DMS53 (cell line): Measurements from ENCODE around the gene CDK3.

Experiments used
- DNase-seq: peaks from one replicate; lab custom pipeline; 2025; lab: John Stamatoyannopoulos, UW

Gene CDK3

DNA sequence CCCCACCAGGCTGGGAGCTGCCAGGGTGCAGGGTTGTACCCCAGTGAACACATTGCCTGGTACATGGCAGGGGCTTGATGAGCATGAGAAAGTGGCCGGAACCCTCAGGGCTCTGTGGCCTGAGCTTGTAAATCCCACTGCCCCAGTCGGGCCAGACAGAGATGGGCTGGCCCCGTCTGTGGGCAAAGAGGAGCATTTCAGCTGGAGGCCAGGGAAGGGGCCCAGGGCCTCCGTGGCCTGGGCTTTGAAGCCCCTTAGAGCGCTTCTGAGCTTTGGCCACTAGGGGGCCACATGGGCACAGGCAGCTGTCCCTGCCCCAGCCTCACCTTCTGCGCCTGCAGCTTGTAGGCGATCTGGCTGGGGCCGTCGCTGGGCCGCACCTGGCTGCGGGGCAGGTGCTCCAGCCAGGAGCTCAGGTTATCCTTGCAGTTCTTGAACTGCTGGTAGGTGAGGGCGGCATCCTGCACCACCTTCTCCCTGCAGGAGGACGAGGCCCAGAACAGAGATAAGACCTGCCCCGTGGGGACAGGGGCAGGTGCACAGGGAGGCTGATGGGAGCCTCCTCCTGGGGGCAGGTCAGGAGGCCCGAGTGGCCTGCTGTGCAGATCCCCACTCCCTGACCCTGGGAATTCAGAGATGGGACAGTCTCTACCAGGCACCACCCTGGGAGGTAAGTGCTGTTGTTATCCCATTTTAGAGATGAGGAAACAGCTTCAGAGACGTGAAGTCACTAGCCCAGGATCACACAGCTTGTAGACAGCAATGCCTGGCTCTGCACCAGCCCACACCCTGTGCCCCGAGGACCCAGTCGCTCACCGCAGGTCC lies 13.7 kb downstream of the CDK3 start:
- peak; percentile 97 for DNase-seq

DNA sequence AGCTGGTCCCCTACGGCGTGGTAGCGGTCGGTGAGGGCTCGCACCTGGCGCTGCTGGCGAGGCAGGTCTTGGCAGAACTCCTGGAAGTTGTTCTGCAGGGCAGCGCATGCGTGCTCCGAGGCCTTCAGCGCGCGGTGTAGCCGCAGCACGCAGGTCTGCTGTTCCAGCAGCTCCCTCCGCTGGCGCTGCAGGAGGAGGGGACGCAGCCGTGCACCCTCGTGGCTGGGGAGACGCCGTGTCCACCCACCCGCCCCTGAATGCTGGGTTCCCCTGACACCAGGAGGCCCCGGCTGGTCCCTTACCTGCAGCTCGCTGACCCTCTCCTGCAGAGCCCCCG lies 14.2 kb downstream of the CDK3 start:
- DNase-seq = peak; percentile 91

DNA sequence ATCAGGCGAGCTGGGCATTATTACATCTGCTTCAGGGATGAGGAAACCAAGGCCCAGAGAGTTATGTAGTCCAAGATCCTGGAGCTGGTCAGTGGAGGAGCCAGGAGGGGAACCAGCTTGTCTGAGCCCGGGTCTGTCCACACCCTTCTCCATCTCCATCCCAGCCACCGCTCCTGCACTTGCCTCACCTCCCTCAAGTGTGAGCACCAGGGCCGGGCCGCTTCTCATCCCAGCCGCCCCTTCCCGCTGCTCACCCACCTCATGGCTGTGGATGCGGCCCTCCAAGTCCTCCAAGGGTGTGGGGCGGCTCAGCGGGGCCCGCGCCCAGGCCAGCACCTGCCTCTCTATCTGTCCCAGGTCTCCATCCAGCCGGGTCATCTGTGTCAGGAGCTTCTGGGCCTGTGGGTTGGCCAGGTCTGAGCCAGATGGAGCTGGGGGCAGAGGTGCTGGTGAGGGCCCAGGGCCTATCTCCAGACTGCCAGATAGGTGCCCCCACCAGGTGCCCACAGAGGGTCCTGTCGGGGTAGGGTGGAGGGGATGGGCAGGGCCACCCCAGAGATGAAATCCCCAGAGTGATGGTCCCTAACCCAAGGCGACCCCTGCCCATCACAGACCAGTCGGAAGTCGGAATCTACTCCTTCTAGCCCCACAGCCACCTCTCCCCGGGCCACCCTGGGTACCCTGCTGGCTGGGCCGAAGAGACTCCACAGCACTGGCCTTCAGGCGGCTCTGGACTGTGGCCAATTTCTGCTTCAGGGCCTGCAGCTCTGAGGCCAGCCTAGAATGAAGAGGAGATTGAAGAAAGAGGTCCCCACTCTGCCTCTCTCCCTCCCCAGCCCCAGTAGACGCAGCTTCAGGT lies 17.1 kb downstream of the CDK3 start:
- no peak for DNase-seq

DNA sequence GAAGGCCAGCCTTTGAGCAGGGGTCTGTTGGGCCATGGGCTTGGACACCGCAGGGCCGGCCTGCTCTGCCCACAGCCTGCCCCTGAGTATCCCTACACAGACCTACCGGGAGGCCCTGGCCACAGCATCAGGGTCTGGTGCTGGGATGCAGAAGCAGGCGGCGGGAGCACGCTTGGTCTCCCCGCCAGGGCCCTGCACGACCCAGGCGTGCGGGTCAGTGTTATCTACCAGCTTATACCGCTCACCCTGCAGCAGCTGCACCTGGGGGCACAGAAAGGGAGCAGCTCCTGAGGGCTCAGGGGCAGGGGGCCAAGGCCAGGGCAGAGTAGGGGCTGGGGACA lies 17.7 kb downstream of the CDK3 start:
- no peak for DNase-seq

DNA sequence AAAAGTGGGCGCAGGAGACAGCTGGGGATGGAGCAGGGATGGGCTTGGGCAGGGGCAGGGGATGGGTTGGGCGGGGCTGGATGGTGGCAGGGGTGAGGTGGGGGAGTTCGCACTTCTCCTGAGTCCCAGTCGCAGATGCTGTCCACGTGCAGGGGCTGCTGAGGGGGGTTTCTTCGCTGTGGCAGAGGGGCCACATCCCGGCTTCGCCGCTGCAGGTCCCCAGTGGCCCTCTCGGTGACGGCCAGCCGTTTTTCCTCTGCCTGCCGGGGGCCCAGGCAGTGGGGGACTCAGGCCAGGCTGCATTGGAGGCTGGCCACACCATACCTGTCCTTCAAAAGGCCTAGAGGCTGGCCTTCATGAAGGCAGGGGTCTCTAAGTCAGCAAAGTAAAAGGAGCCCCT lies 18.1 kb downstream of the CDK3 start:
- DNase-seq = no peak

DNA sequence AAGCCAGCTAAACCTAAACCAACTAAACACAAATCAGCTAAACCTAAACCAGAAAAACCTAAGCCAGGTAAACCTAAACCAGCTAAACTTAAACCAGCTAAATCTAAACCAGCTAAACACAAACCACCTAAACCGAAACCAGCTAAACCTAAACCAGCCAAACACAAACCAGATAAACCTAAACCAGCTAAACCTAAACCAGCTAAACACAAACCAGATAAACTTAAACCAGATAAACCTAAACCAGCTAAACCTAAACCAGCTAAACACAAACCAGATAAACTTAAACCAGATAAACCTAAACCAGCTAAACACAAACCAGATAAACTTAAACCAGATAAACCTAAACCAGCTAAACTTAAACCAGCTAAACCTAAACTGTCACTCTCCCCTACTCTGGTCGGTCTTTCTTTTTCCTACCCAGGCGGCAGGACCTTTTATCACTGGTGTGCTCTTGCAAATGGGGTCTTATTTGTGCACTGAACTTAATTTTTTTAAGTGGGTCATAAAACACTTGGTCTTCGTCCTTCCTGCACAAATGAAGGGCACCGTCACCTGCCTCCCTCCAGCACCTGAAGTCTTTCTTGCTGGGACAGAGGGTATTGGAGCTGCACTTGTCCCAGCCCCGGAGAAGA lies 19.3 kb downstream of the CDK3 start:
- DNase-seq = no peak

DNA sequence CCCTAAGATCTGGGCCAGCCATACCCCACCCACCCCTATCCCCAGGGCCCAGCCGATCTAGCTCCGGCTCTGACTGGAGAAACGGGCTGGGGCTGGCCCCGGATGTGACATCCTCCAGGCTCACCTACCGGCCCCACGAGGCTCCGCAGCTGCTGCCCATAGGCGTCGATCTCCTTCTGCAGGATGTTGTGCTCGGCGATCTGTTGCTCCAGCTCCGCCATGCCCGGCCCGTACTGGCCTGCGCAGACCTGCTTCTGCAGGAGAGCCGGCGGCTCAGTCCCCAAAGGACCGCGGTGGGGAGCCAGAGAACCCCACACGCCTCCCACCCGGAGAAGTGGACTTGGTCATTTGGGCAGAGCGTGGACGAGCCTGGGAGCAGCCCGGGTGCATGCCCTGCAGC lies 21.6 kb downstream of the CDK3 start:
- no peak for DNase-seq

DNA sequence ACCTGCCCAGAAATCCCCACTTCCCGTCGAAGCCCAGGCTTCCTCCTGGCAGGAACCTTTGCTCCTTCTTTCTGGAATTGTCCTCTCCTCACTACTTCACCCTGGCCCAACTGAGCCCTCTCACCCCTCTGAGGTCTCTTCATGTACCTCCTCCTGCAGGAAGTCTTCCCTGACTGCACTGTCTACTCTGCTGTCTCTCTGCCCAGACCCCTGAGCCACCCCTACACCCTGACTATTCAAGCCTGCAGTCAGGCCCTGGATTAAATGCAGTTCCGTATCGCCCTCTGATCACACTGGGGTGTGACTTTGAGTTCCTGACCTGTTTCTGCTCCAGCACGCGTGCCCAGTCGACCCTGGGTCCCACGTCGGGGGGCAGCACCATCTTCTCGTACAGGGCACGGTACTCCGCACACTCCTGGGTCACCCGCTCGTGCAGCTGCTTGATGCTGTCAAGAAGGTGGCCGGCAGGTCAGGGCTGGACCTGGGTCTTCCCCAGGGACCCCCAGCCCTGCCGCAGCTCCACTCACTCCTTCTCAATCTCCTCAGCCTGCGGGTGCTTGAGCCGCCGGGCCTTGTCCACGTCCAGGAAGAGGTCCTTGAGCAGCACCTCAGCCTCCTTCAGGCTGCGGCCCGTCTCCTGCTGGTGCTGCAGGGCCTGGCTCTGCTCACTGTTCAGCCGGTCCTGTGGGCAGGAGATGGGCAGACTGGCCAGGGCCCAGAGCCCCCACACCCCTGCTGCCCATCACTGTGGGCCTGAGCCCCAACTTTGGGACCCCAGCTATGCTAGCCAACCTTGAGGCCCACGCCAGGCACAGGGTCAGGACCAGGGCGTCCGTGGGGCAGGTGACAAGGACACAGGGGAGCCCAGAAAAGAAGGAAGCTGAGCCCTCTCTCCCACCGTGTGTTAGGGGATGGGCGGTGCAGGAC lies 22.6 kb downstream of the CDK3 start:
- DNase-seq = no peak

DNA sequence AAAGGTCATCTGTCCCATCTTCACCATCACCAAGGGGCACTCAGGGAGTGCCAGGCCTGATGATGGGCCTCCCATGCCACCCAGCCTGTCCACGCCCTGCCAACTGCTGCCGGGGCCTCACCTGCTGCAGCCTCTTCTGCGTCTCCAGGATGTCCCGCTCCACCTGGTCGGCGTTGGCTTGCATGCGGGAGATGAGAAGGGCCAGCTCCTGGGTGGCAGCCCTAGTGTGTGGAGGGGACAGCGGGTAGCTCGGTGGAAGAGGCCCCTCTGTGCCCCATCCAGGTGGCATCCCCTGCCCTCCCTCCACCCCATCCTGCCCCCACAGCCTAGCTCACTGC lies 23.2 kb downstream of the CDK3 start:
- no peak for DNase-seq

DNA sequence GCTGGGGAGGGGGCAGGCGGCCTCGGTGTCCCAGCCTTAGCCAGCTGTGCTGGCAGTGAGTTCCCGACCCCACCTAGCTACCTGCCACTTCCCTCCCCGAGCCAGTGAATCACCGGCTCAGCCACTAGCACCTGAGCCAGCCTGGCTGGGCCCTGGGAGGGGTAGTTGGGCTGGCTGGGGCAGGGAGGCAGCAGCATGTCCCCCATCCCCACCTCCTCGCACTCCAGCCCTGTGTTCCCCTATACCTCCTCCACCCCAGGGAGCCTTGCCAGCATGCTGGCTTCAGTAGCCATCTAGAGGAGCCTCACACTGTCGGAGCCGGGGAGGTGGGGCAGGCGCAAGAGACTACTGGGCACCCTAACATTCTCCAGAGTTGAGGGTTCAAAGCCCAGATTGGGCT lies 23.7 kb downstream of the CDK3 start:
- DNase-seq = no peak

DNA sequence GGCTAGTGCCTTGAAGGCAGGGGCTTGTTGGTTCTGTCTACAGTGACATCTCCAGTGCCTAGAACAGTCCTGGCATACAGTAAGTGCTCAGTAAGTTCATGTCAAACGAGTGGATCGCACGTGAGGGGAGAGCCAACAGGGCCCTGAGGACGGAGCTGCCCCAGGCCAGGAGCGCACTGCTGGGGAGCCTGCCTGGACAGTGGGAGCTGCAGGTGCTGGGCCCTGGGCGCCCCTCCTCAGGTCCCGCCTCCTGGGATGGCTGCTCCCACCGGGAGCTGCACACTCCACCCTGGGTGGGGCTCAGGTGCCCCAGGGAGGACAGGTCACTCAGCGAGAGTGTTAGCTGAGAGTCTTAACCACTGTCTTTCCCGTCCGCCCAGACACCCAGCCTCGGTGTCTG lies 24.6 kb downstream of the CDK3 start:
- no peak for DNase-seq

DNA sequence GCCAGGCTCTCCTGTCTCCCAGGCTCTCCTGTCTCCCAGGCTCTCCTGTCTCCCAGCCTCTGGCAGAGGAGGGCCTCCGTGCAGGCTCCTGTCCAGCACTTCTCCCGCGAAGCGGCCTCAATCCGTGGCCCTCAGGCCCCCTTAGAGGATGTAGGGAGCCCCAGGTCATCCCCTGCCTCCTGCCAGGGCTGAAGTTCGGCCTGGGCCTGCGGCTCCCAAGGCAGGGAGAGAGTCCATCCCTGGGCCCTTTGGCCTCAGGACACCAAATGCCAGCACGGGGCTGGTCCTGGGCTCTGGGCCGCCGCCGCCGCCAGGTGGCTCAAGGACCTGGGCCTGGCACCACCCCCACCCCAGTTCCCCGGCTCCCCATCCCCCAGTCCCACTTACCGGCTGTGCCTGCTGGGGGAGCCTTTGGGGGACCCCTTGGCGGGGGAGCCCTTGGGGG lies 26.1 kb downstream of the CDK3 start:
- peak; percentile 68 for DNase-seq

DNA sequence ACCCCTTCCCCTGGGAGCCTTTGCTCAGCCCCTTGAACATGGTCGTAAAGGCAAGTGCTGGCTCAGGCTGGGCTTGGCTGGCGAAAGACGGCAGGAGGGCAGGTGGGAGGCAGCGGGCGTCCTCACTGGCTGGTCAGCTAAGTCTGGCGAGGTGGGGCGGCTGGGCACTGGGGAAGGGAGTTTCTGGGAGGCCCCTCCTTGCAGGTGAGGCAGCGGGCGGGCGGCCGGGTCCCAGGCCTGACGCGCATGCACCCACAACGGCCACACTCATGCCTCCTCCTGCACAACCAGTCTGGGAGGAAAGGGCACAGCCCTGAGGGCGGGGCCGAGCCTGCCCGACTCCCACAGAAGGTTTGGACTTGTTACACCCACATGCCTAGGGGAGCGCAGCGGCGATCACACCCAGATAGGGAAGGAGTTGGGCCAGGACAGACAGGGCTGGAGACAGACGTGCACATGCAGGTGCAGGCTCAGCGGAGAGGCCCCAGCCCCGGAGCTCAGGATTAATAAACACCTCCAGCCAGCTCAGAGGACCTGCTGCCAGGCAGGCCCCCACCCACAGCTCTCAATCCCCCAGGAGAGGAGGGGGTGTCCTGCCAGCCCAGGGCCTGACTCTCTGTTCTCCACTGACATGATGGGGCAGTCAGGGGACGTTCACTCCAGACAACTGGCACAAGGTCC lies 26.6 kb downstream of the CDK3 start, which contains the start of gene EVPL:
EVPL (minus strand) TSS at position 148 of the 681 bp plus-strand sequence; CDS start at position 40, 108 bp downstream.
- peak; percentile 91 for DNase-seq

DNA sequence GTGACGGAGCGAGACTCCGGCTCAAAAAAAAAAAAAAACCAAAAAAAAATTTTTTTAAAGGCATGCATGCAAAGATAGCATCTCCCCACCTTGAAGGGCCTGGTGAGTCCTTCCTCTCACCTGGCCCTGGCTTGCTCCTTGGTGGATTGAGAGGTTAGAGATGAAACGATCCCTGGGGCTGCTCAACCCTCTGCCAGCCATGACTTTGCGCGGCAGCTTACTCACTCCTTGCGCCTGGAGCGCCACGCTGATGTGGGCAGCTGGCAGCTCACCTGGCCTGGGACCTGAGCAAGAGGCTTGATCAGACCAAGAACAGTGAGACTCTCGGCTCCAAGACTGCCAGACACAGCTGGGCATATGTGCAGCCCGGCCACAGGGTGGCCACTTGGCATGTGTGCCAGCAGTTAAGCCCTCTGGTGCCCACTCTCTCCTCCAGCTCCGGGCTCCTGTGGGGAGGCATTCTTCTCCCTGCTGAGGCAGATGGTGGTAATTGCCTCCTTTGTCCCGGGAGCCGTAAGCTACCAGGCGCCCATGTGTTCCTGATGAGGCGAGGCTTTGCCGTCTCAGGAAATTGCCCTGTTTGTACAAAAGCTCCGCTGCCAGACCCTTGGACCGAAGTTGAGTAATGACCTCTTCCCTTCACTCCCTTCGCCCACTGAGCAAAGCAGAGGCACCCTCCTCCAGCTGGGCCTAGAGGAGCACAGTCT lies 31.6 kb downstream of the CDK3 start:
- DNase-seq = peak; percentile 39

DNA sequence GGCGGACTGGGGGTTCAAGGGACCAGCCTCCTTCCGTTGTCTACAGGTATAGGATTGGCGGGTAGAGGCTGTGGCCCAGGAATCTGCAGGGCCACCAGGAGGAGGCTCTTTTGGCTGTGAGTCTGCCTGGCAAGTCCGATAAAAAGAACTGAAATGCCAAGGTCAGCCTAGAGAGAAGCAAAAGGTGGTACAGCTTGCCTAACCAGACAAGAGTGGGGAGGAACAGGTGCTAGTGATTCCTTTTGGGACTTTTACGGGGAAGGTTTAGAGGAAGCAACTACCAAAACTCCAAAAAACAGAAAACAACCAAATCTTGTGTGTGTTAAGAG lies 32.1 kb downstream of the CDK3 start:
- DNase-seq = no peak

DNA sequence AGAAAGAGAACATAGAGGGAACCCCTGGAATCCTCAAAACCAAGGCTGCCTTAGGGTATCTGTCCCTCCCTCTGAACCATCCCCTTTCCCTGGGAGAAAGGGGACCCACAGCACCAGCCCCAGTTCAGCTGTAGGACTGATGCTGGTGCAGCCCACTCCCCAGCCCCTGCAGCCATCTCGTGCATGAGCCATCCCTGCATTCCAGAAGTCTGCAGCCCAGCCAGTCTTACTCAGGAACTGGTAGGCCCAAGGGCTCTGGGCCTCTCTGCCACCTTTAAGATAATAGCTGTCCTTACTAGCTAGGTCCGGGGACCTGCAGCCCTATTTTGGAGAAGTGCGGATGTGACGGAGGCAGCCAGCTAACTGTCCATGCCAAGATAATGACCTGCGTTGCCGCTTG lies 32.5 kb downstream of the CDK3 start:
- no peak for DNase-seq

DNA sequence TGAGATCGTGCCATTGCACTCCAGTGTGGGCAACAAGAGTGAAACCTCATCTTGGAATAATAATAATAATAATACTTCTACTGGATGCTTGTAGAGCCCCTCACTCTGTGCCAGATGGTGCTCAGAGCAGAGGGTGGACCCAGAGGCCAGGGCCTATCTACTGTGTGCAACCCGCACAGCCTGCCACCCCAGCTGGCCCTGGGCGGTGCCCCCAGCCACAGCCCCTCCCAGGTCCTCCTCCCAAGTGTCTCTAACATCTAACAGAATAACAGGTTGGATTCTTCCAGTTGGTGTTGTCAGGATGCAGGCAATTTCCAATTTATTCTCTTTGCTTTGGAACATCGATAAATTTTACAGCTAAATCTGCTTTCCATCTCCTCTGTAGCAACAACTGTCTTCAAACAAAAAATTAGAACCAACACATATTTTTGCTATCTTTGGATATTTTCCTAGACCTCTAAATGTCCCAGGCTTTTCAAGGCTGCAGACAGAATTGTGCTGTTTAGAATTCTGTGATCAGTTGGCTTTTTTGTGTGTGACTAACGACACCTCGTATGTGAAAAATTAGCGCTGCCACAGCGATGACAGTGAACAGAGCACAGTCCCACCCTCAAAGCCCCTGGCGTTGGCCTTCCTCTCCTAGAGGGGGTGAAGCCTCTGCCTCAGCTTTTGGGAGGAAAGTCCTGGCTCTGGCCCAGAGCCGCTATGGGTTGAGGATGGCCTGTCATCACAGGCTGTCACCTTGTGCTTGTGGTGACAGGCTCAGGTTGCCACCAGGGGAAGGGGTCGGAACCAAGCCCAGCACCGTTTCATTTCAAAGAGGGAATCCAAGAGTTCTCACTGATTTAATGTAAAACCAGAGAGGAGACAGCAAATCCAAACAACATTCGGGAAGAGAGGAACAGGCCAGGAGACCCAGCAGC lies 34.0 kb downstream of the CDK3 start:
- DNase-seq = no peak

DNA sequence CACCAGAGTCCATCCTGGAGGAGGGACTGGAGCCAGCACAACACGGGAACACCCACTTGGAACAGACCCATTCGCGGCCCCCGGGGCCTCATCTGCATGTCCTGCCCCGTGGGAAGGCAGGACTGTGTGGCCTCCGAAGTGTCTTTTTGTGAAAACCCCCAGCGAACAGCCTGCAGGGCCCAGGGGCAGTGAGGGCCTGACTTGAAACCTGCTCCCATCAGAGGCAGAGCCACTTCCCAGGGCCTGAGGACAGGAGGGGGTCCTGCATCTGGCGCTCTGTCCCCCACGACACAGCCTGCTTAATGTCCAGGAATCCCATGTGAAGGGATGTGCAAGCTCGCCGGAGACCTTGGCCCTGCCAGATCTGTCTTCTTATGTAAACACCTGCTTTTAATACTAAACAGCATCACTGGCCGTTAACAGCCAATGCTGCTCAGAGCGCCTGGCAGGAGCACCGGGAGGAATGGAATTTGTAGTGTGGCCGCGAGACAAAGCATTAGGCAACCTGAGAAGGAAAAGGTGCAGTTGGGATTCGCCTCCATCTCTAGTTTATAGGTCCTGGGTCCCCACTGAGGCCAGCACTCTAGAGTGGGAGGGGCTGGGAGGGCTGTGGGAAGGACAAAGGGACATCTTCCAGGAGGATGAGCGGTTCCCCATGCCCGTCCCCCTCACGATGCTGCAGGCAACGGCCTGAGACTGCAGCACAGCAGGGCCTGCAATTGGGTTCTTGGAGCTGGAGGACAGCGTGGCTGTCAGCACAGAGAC lies 36.0 kb downstream of the CDK3 start:
- peak; percentile 23 for DNase-seq

DNA sequence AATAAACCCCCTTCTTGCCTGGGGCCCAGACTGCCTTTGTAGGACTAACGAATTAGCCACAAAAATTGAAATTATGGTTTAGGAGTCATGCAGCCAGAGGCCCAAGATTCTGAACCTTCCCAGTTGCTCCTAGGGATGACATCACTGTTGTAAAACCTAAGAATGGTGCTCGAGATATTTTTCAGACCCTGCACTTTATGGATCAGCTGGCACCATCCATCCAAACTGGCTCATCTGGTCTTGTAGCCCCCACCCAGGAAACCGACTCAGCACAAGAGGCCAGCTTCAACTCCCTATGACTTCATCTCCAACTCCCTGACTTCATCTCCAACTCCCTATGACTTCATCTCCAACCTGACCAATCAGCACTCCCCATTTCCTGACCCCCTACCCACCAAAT lies 37.4 kb downstream of the CDK3 start:
- DNase-seq = no peak
